GM12874 (cell line): ENCODE results near the gene BAK1.
A peak's percentile ranks its signal among the peaks of the same experiment; 100 is the strongest.

ENCODE experiments used
- TF ChIP-seq, protein P1 (sequence below): IDR thresholded peaks from 2 replicates; pipeline ENCODE4 v1.5.1; 2011; ENCODE audit warnings: low read depth, mild to moderate bottlenecking, control low read depth, low read length, moderate library complexity; ENCODE audit not compliant: insufficient read depth

Gene BAK1

GRCh38 chr6:33589392-33589730, 9.3 kb upstream of the BAK1 start:
- TF ChIP-seq, protein P1, sequence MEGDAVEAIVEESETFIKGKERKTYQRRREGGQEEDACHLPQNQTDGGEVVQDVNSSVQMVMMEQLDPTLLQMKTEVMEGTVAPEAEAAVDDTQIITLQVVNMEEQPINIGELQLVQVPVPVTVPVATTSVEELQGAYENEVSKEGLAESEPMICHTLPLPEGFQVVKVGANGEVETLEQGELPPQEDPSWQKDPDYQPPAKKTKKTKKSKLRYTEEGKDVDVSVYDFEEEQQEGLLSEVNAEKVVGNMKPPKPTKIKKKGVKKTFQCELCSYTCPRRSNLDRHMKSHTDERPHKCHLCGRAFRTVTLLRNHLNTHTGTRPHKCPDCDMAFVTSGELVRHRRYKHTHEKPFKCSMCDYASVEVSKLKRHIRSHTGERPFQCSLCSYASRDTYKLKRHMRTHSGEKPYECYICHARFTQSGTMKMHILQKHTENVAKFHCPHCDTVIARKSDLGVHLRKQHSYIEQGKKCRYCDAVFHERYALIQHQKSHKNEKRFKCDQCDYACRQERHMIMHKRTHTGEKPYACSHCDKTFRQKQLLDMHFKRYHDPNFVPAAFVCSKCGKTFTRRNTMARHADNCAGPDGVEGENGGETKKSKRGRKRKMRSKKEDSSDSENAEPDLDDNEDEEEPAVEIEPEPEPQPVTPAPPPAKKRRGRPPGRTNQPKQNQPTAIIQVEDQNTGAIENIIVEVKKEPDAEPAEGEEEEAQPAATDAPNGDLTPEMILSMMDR, result no peak

DNA sequence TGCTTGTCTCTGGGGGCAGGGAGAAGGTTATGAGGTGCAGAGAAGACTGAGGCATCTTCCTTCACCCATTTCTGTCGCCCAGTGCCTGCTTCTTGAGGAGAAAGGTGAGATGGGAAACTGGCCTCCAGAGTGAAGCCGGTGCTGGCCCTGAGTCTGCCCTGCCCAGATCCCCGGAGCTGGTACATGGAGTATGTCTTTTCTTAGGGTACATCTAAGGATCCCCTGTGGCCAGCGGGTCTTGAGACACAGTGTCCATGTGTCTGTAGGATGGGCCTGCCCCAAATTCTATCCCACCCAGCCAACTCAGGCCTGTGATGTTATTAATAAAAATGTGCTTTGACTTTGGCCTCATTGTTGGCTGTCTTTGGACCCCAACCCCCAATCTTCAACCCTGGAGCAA, 8.8 kb upstream of the BAK1 start:
- TF ChIP-seq, protein P1, result no peak

DNA sequence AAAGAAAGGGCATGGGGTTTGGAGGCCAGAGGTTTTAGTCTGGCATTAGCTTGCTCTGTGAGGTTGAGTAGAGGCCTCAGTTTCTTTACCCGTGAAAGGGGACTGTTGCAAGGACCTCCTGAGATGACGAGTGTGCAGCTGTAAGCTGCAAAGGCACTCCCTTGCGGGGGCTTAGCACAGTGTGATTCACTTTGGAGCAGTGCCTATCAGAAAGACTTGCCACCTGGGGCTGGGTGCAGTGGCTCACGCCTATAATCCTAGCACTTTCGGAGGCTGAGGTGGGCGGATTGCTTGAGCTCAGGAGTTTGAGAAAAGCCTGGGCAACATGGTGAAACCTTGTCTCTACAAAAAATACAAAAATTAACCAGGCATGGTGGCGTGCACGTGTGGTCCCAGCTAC, 7.5 kb upstream of the BAK1 start:
- TF ChIP-seq, protein P1, result no peak

DNA sequence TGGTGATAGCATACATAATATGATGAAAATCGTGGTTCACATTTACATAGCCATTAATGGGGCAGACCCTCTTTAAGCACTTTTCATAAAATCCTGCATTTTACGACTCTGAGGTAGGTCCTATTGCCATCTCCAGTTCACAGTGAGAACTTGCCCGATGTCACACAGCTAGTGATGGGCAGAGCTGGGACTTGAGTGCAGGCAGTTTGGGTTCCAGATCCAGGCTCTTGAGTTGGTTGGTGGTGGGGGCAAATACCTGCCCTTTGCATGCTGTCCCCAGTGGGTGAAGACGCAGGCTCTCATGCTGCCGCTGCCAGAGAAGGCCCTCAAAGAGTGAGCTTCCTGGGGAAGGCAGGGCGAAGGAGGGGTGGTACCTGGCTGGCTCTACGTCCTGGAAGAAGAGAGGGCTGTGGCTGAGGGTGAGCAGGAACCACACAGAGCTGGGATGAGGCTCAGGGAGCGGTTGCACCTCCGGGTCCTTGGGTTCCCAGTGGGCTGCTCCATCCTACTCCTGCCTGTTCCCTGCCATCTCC, 6.1 kb upstream of the BAK1 start:
- TF ChIP-seq, protein P1, result no peak

- TF ChIP-seq, protein P1, result peak; percentile 97
These were observed 5.5 kb upstream of the BAK1 start for GRCh38 chr6:33585403-33586107.

- TF ChIP-seq, protein P1, result no peak
These were observed 4.8 kb upstream of the BAK1 start for GRCh38 chr6:33584700-33585402.

- TF ChIP-seq, protein P1, result peak; percentile 27; the same call in 1 of the 2 replicates
These were observed 3.6 kb upstream of the BAK1 start for GRCh38 chr6:33583591-33584155.
